GM23338 (cell line): ENCODE measurements around the gene HSD17B2. TPM values are rescaled to one million over a fixed set of nuclear protein-coding genes. Genes with fewer than 3 reads are reported as not detected.

Source experiments
- ATAC-seq: fragments of 200-7000 bp; cut with Tn5 transposase; 3 replicates; pipeline ENCODE4 v1.9.1; 2020
- DNase-seq: peaks from one replicate; pipeline ENCODE4 v3.0.0-alpha.2; 2015; ENCODE audit warnings: low spot score
- H2AFZ ChIP-seq: fragments of 200-600 bp; sonication (generic); 2 replicates; pipeline ENCODE4 v1.8.0; 2016; ENCODE audit warnings: antibody characterized with exemption, mild to moderate bottlenecking, moderate library complexity
- H3F3A ChIP-seq: fragments of 200-600 bp; sonication (generic); replicated peaks from 2 replicates; pipeline ENCODE4 v1.8.0; 2017; ENCODE audit warnings: antibody characterized with exemption, mixed run types, low read depth
- H3K27ac ChIP-seq: fragments of 200-600 bp; sonication (generic); 2 replicates; pipeline ENCODE4 v1.6.1; 2016; ENCODE audit warnings: low read depth
- H3K27me3 ChIP-seq: fragments of 200-600 bp; sonication (generic); 2 replicates; pipeline ENCODE4 v1.8.0; 2016; ENCODE audit warnings: mild to moderate bottlenecking, mixed run types, moderate library complexity; ENCODE audit not compliant: insufficient read depth
- H3K36me3 ChIP-seq: fragments of 200-600 bp; sonication (generic); 2 replicates; pipeline ENCODE4 v1.8.0; 2016; ENCODE audit warnings: mild to moderate bottlenecking; ENCODE audit not compliant: insufficient read depth
- H3K4me1 ChIP-seq: fragments of 200-600 bp; sonication (generic); 2 replicates; pipeline ENCODE4 v1.8.0; 2016; ENCODE audit warnings: mild to moderate bottlenecking, moderate library complexity; ENCODE audit not compliant: insufficient read depth
- H3K4me2 ChIP-seq: fragments of 200-600 bp; sonication (generic); 2 replicates; pipeline ENCODE4 v1.7.1; 2017; ENCODE audit warnings: mixed run types
- H3K4me3 ChIP-seq: fragments of 200-600 bp; sonication (generic); 2 replicates; pipeline ENCODE4 v1.6.1; 2016; ENCODE audit warnings: mixed run types
- H3K79me2 ChIP-seq: fragments of 200-600 bp; sonication (generic); replicated peaks from 2 replicates; pipeline ENCODE4 v1.8.0; 2017; ENCODE audit warnings: mild to moderate bottlenecking; ENCODE audit not compliant: insufficient read depth
- H3K9me2 ChIP-seq: fragments of 200-600 bp; sonication (generic); 2 replicates; pipeline ENCODE4 v1.8.0; 2017; ENCODE audit not compliant: insufficient read depth
- H4K20me1 ChIP-seq: fragments of 200-600 bp; sonication (generic); replicated peaks from 2 replicates; pipeline ENCODE4 v1.8.0; 2017; ENCODE audit warnings: mild to moderate bottlenecking; ENCODE audit not compliant: insufficient read depth
- H3K27ac Mint-ChIP-seq: 2 replicates; pipeline ENCODE4 v1.8.0; 2020; ENCODE audit warnings: inconsistent platforms, mild to moderate bottlenecking, moderate library complexity, mixed read lengths
- H3K27me3 Mint-ChIP-seq: 3 replicates; pipeline ENCODE4 v1.8.0; 2022; ENCODE audit warnings: low read depth, mild to moderate bottlenecking, moderate library complexity, mixed read lengths, inconsistent platforms; ENCODE audit not compliant: insufficient read depth, poor library complexity
- H3K36me3 Mint-ChIP-seq: 3 replicates; pipeline ENCODE4 v1.8.0; 2021; ENCODE audit warnings: low read depth, mild to moderate bottlenecking, inconsistent platforms, moderate library complexity, mixed read lengths
- H3K4me1 Mint-ChIP-seq: 3 replicates; pipeline ENCODE4 v1.8.0; 2020; ENCODE audit warnings: mild to moderate bottlenecking, inconsistent platforms, mixed read lengths
- H3K4me3 Mint-ChIP-seq: 3 replicates; pipeline ENCODE4 v1.8.0; 2021; ENCODE audit warnings: moderate library complexity, mild to moderate bottlenecking, inconsistent platforms, mixed read lengths
- H3K9me3 Mint-ChIP-seq: 3 replicates; pipeline ENCODE4 v1.8.0; 2020; ENCODE audit warnings: moderate library complexity, mild to moderate bottlenecking, inconsistent platforms, mixed read lengths
- CREB1 ChIP-seq: fragments of 250-450 bp; sonication (Bioruptor Pico); IDR thresholded peaks from 2 replicates; pipeline ENCODE4 v1.5.0; 2020; ENCODE audit warnings: low read depth, mild to moderate bottlenecking, moderate library complexity
- EZH2 ChIP-seq: fragments of 200-600 bp; sonication (generic); IDR thresholded peaks from one replicate; pipeline ENCODE4 v1.8.0; 2017; ENCODE audit warnings: antibody characterized with exemption, mild to moderate bottlenecking, low read depth; ENCODE audit not compliant: unreplicated experiment
- EZH2phosphoT487 ChIP-seq: fragments of 200-600 bp; sonication (generic); IDR thresholded peaks from one replicate; pipeline ENCODE4 v1.8.1; 2018; ENCODE audit warnings: antibody characterized with exemption; ENCODE audit not compliant: unreplicated experiment
- JUNB ChIP-seq: IDR thresholded peaks from one replicate; pipeline ENCODE4 v1.6.1; 2016; ENCODE audit warnings: antibody characterized with exemption; ENCODE audit not compliant: unreplicated experiment
- NANOG ChIP-seq: IDR thresholded peaks from 2 replicates; pipeline ENCODE4 v1.6.1; 2016; ENCODE audit warnings: antibody characterized with exemption, borderline replicate concordance
- POLR2AphosphoS5 ChIP-seq: IDR thresholded peaks from 2 replicates; pipeline ENCODE4 v1.6.1; 2016; ENCODE audit warnings: antibody characterized with exemption, low read depth
- STAT1 ChIP-seq: IDR thresholded peaks from one replicate; pipeline ENCODE4 v1.6.1; 2016; ENCODE audit warnings: antibody characterized with exemption; ENCODE audit not compliant: unreplicated experiment
- ZNF114 ChIP-seq: fragments of 250-450 bp; sonication (Bioruptor Pico); IDR thresholded peaks from 2 replicates; pipeline ENCODE4 v1.5.0; 2020; ENCODE audit warnings: mild to moderate bottlenecking, moderate library complexity
- ZNF331 ChIP-seq: fragments of 250-450 bp; sonication (Bioruptor Pico); IDR thresholded peaks from 2 replicates; pipeline ENCODE4 v1.5.0; 2020; ENCODE audit warnings: low read depth, mild to moderate bottlenecking, moderate library complexity
- polyA plus RNA-seq: library from polyadenylated mRNA; unstranded; fragments of >200 nt; fragmentation: Nextera tagmentation; extraction: Ambion mirVana; gene quantifications from 2 replicates; pipeline ENCODE4 v1.2.1, GENCODE V29; 2016
- total RNA-seq: library from RNA; depleted of rRNA; stranded (reverse); fragments of >200 nt; shearing (Covaris generic); gene quantifications from 2 replicates; pipeline ENCODE4 v1.2.3, GENCODE V29; 2014
- TF ChIP-seq, protein P1 (sequence below): IDR thresholded peaks from 2 replicates; pipeline ENCODE4 v1.6.1; 2016; ENCODE audit warnings: antibody characterized with exemption
- TF ChIP-seq, protein P2 (sequence below), 2 experiments: fragments of 200-600 bp in 1 of 2; sonication (generic) in 1 of 2; conservative IDR thresholded peaks; 2 replicates each; pipeline versions ENCODE4 v1.5.1 to v1.6.1; 2016 to 2017; ENCODE audit warnings: antibody characterized with exemption in 2 of 2, low read depth in 2 of 2, mild to moderate bottlenecking in 2 of 2, moderate library complexity in 1 of 2
- TF ChIP-seq, protein P3 (sequence below): IDR thresholded peaks from one replicate; pipeline ENCODE4 v1.6.1; 2018; ENCODE audit warnings: antibody characterized with exemption; ENCODE audit not compliant: unreplicated experiment
- TF ChIP-seq, protein P4 (sequence below): fragments of 250-450 bp; sonication (Bioruptor Pico); IDR thresholded peaks from 2 replicates; pipeline ENCODE4 v1.5.0; 2020; ENCODE audit warnings: mild to moderate bottlenecking, moderate library complexity

Gene HSD17B2
- total and polyA plus RNA-seq, 2 experiments from 2014 or later, result 0.29 TPM; not detected in 1

DNA sequence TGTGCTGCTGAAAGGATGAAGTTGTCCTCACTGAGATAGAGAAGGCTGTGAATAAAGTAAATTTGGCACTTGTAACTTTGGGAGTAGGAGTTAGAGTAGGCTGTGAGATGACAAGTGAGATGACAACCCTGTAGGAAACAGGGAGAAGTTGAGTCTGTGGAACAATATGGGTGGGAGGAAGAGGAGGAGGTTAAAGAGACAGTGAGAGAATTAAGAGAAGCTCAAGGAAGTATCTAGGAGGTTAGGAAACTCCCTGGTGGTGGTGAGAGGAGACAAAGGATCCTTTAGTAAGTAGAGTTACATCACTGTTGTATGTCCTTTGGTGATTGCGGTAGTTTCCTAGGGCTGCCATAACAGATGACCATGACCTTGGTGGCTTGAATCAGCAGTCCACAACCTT is 10.7 kb upstream of the HSD17B2 start:
- H3K9me3 Mint-ChIP-seq, result no peaks in the 10 kb centered on the region

More for the DNA sequence above, 10.7 kb upstream of the HSD17B2 start:
- Mint-ChIP-seq H3K36me3 (no peaks in the 10 kb centered on the region), H3K4me3 (no peak overlapping the region), H3K4me1 (no peaks in the 10 kb centered on the region), H3K27me3 (peaks cover 2% of the 10 kb centered on the region), H3K27ac (no peak overlapping the region)
- DNase-seq, result no peak
- no peaks in the 10 kb centered on the region for H3K79me2 ChIP-seq
- no peaks in the 10 kb centered on the region for H3K27me3 ChIP-seq
- TF ChIP-seq, protein P1, sequence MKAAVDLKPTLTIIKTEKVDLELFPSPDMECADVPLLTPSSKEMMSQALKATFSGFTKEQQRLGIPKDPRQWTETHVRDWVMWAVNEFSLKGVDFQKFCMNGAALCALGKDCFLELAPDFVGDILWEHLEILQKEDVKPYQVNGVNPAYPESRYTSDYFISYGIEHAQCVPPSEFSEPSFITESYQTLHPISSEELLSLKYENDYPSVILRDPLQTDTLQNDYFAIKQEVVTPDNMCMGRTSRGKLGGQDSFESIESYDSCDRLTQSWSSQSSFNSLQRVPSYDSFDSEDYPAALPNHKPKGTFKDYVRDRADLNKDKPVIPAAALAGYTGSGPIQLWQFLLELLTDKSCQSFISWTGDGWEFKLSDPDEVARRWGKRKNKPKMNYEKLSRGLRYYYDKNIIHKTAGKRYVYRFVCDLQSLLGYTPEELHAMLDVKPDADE, result no peak
- TF ChIP-seq, protein P2, sequence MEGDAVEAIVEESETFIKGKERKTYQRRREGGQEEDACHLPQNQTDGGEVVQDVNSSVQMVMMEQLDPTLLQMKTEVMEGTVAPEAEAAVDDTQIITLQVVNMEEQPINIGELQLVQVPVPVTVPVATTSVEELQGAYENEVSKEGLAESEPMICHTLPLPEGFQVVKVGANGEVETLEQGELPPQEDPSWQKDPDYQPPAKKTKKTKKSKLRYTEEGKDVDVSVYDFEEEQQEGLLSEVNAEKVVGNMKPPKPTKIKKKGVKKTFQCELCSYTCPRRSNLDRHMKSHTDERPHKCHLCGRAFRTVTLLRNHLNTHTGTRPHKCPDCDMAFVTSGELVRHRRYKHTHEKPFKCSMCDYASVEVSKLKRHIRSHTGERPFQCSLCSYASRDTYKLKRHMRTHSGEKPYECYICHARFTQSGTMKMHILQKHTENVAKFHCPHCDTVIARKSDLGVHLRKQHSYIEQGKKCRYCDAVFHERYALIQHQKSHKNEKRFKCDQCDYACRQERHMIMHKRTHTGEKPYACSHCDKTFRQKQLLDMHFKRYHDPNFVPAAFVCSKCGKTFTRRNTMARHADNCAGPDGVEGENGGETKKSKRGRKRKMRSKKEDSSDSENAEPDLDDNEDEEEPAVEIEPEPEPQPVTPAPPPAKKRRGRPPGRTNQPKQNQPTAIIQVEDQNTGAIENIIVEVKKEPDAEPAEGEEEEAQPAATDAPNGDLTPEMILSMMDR (conservative IDR thresholded peaks at IDR 0.05; ENCODE audit: low read depth in 2 of 2), result no peak
- TF ChIP-seq EZH2phosphoT487 (no peak), ZNF331 (no peak), NANOG (no peak), STAT1 (no peak), ZNF114 (CRISPR knock-in tag) (no peak), EZH2 (no peak), CREB1 (CRISPR knock-in tag) (no peak), JUNB (no peak), POLR2AphosphoS5 (no peak)
- TF ChIP-seq, protein P3, sequence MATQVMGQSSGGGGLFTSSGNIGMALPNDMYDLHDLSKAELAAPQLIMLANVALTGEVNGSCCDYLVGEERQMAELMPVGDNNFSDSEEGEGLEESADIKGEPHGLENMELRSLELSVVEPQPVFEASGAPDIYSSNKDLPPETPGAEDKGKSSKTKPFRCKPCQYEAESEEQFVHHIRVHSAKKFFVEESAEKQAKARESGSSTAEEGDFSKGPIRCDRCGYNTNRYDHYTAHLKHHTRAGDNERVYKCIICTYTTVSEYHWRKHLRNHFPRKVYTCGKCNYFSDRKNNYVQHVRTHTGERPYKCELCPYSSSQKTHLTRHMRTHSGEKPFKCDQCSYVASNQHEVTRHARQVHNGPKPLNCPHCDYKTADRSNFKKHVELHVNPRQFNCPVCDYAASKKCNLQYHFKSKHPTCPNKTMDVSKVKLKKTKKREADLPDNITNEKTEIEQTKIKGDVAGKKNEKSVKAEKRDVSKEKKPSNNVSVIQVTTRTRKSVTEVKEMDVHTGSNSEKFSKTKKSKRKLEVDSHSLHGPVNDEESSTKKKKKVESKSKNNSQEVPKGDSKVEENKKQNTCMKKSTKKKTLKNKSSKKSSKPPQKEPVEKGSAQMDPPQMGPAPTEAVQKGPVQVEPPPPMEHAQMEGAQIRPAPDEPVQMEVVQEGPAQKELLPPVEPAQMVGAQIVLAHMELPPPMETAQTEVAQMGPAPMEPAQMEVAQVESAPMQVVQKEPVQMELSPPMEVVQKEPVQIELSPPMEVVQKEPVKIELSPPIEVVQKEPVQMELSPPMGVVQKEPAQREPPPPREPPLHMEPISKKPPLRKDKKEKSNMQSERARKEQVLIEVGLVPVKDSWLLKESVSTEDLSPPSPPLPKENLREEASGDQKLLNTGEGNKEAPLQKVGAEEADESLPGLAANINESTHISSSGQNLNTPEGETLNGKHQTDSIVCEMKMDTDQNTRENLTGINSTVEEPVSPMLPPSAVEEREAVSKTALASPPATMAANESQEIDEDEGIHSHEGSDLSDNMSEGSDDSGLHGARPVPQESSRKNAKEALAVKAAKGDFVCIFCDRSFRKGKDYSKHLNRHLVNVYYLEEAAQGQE, result no peak
- TF ChIP-seq, protein P4, sequence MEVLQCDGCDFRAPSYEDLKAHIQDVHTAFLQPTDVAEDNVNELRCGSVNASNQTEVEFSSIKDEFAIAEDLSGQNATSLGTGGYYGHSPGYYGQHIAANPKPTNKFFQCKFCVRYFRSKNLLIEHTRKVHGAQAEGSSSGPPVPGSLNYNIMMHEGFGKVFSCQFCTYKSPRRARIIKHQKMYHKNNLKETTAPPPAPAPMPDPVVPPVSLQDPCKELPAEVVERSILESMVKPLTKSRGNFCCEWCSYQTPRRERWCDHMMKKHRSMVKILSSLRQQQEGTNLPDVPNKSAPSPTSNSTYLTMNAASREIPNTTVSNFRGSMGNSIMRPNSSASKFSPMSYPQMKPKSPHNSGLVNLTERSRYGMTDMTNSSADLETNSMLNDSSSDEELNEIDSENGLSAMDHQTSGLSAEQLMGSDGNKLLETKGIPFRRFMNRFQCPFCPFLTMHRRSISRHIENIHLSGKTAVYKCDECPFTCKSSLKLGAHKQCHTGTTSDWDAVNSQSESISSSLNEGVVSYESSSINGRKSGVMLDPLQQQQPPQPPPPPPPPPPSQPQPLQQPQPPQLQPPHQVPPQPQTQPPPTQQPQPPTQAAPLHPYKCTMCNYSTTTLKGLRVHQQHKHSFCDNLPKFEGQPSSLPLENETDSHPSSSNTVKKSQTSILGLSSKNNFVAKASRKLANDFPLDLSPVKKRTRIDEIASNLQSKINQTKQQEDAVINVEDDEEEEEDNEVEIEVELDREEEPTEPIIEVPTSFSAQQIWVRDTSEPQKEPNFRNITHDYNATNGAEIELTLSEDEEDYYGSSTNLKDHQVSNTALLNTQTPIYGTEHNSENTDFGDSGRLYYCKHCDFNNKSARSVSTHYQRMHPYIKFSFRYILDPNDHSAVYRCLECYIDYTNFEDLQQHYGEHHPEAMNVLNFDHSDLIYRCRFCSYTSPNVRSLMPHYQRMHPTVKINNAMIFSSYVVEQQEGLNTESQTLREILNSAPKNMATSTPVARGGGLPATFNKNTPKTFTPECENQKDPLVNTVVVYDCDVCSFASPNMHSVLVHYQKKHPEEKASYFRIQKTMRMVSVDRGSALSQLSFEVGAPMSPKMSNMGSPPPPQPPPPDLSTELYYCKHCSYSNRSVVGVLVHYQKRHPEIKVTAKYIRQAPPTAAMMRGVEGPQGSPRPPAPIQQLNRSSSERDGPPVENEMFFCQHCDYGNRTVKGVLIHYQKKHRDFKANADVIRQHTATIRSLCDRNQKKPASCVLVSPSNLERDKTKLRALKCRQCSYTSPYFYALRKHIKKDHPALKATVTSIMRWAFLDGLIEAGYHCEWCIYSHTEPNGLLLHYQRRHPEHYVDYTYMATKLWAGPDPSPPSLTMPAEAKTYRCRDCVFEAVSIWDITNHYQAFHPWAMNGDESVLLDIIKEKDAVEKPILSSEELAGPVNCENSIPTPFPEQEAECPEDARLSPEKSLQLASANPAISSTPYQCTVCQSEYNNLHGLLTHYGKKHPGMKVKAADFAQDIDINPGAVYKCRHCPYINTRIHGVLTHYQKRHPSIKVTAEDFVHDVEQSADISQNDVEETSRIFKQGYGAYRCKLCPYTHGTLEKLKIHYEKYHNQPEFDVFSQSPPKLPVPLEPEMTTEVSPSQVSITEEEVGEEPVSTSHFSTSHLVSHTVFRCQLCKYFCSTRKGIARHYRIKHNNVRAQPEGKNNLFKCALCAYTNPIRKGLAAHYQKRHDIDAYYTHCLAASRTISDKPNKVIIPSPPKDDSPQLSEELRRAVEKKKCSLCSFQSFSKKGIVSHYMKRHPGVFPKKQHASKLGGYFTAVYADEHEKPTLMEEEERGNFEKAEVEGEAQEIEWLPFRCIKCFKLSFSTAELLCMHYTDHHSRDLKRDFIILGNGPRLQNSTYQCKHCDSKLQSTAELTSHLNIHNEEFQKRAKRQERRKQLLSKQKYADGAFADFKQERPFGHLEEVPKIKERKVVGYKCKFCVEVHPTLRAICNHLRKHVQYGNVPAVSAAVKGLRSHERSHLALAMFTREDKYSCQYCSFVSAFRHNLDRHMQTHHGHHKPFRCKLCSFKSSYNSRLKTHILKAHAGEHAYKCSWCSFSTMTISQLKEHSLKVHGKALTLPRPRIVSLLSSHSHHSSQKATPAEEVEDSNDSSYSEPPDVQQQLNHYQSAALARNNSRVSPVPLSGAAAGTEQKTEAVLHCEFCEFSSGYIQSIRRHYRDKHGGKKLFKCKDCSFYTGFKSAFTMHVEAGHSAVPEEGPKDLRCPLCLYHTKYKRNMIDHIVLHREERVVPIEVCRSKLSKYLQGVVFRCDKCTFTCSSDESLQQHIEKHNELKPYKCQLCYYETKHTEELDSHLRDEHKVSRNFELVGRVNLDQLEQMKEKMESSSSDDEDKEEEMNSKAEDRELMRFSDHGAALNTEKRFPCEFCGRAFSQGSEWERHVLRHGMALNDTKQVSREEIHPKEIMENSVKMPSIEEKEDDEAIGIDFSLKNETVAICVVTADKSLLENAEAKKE (CRISPR knock-in tag), result no peak
- H4K20me1 ChIP-seq, result no peaks in the 10 kb centered on the region
- no peak overlapping the region for H3K4me3 ChIP-seq
- no peak overlapping the region for H3K27ac ChIP-seq
- H3K4me1 ChIP-seq, result no peaks in the 10 kb centered on the region
- H3K9me2 ChIP-seq, result 0 out of 2 replicates have a peak, but pooled peaks cover 2% of the 10 kb centered on the region
- no peaks in the 10 kb centered on the region for H3F3A ChIP-seq
- H2AFZ ChIP-seq, result no peak overlapping the region
- ATAC-seq, result no peak
- no peak overlapping the region for H3K4me2 ChIP-seq
- H3K36me3 ChIP-seq, result no peaks in the 10 kb centered on the region
